Measurements from ENCODE around the gene YPEL3. TPM values are rescaled to one million over a fixed set of nuclear protein-coding genes. Genes with fewer than 3 reads are reported as not detected.
A peak's percentile ranks its signal among the peaks of the same experiment; 100 is the strongest.

The YPEL3 gene
- total RNA-seq, 3 donors from 2014 or later, result 106 to 143 (median 114) TPM

DNA sequence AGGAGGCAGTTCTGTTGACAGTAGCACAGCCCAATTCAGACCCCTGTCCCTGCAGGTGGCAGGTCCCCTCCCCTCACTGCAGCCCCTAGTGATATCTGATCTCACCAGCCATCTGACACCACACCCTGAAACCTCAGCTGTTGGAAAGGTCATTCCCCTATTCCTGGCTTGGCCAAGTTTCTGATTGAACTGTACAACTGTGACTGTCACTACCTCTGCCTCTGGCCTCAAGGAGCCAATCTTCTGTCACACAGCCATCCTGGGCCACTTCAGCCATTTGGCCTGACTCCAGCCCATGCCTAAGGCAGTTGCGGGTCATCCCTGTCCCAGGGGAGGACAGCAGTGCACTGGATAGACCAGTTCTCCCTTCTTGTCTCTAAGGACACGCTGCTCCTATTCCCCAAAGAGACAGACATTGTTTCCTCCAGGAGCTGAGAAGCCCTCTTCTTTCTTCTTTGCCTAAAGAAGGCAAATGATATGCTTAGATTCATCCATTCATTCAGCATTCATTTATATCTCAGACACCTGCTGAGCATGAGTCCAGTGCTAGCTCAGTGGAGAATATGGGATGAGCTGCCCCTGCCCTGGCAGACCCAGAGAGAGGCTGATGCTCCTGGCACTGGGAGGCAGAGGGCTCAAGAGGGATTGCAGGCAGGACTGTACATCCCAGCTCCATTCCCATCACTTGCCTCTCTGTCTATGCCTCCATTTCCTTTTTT, 35.0 kb downstream of the YPEL3 start:
- no peaks in the 10 kb centered on the region for H3K9me3 ChIP-seq
- no peaks in the 10 kb centered on the region for H3K27me3 ChIP-seq
- intact Hi-C loops (cut with DNase I; ENCODE audit: low total_unique reads), result no loop called here
- peak; percentile 85 to 91 for DNase-seq (ENCODE audit: low spot score in 2 of 2)
- H3K4me3 ChIP-seq, result peak overlapping the region in 1 of 3 donors; percentile 27
- TF ChIP-seq POLR2AphosphoS5 (IDR thresholded peaks at IDR 0.05) (peak; percentile 27 to 63 (median 62)), POLR2A (IDR thresholded peaks at IDR 0.05) (no peak)
- TF ChIP-seq, protein P1, sequence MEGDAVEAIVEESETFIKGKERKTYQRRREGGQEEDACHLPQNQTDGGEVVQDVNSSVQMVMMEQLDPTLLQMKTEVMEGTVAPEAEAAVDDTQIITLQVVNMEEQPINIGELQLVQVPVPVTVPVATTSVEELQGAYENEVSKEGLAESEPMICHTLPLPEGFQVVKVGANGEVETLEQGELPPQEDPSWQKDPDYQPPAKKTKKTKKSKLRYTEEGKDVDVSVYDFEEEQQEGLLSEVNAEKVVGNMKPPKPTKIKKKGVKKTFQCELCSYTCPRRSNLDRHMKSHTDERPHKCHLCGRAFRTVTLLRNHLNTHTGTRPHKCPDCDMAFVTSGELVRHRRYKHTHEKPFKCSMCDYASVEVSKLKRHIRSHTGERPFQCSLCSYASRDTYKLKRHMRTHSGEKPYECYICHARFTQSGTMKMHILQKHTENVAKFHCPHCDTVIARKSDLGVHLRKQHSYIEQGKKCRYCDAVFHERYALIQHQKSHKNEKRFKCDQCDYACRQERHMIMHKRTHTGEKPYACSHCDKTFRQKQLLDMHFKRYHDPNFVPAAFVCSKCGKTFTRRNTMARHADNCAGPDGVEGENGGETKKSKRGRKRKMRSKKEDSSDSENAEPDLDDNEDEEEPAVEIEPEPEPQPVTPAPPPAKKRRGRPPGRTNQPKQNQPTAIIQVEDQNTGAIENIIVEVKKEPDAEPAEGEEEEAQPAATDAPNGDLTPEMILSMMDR (IDR thresholded peaks at IDR 0.05), result no peak
- no peaks in the 10 kb centered on the region for H3K36me3 ChIP-seq
- peak overlapping the region; percentile 81 to 93 for H3K27ac ChIP-seq
- H3K4me1 ChIP-seq, result peaks cover 8 to 9% of the 10 kb centered on the region in 2 donors

DNA sequence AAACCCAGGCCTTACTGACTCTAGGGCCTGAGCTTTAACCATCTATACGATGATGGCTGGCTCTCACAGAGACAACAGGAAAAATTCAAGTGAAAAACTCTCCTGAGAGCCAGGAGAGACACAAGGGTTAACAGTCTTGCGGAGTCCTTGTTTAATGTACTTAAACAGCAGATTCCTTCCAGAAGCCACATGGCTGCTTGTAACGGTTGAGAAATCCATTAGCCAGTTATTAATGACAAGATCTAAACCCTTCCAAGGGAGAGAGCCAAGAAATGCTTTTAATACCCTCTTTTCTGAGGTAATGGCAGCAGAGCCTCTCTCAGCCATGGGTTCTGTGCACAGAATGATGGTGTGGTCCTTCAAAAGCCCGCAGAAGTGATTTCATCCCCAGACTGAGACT, 35.7 kb downstream of the YPEL3 start:
- intact Hi-C loops (cut with DNase I; ENCODE audit: low total_unique reads), result no loop called here
- Histone ChIP-seq H3K9me3 (no peaks in the 10 kb centered on the region), H3K4me1 (peaks cover 8 to 9% of the 10 kb centered on the region in 2 donors), H3K27me3 (no peaks in the 10 kb centered on the region), H3K36me3 (no peaks in the 10 kb centered on the region), H3K27ac (peak overlapping the region; percentile 81 to 93), H3K4me3 (peak overlapping the region in 1 of 3 donors; percentile 27)
- DNase-seq (ENCODE audit: low spot score in 2 of 2), result no peak
- TF ChIP-seq POLR2A (IDR thresholded peaks at IDR 0.05) (no peak), POLR2AphosphoS5 (IDR thresholded peaks at IDR 0.05) (no peak)
- TF ChIP-seq, protein P1 (IDR thresholded peaks at IDR 0.05), result no peak

DNA sequence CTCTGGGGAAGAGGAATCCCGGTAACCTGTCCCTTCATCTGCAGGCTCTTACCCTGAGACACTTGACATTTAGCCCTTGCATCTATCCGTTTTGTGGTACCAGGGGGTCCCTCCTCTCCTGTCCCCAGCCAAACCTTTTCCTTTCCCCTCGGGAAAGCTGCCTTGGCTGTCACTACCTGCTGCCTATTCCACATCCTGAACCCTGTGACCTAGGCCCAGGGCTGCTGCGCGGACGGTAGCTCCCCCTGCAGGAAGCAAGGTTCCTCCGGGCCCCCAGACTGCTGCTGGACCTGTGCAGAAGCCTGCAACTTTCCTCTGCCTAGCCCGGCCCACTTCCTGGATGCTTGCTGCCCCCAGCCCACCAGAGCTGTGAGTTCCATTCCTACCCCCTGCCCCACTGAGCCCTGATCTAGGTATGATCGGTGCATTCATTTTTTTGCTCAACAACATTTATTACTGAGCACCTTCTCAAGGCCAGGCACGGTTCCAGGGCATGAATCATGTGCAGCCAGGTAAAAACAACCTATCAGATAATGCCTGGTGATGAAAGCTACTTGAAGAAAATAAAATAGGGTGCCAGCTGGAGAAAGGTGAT, 41.0 kb downstream of the YPEL3 start:
- TF ChIP-seq POLR2A (IDR thresholded peaks at IDR 0.05) (no peak), POLR2AphosphoS5 (IDR thresholded peaks at IDR 0.05) (no peak)
- TF ChIP-seq, protein P1 (IDR thresholded peaks at IDR 0.05), result peak in 1 of 3 donors; percentile 43
- Histone ChIP-seq H3K4me1 (no peaks in the 10 kb centered on the region), H3K27me3 (no peaks in the 10 kb centered on the region), H3K27ac (peak overlapping the region; percentile 41 to 50), H3K4me3 (no peak overlapping the region), H3K36me3 (no peaks in the 10 kb centered on the region), H3K9me3 (no peaks in the 10 kb centered on the region)
- DNase-seq (ENCODE audit: low spot score in 2 of 2), result peak in 1 of 2 donors; percentile 68
- intact Hi-C loops (cut with DNase I; ENCODE audit: low total_unique reads), result no loop called here

DNA sequence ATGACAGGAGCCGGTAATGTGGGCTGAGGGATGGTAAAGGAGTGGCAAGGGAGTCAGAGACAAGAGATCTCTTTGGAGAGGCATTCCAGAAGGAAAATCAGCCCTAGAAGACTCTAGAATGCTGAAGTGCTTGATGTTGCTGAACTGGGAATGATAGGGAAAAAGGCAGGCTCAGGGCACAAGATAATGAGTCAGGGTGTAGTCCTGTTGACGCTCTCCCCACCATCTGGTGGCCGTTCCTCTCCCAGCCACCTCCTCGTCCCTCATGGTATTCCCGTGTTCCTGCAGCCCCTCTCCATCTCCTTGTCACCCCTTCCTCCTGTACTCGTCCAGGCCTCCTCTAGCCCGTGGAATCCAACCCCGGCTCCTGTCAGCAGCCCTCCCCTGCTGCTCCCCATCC, 41.6 kb downstream of the YPEL3 start:
- H3K36me3 ChIP-seq, result no peaks in the 10 kb centered on the region
- TF ChIP-seq POLR2AphosphoS5 (IDR thresholded peaks at IDR 0.05) (no peak), POLR2A (IDR thresholded peaks at IDR 0.05) (no peak)
- TF ChIP-seq, protein P1 (IDR thresholded peaks at IDR 0.05), result no peak
- H3K27ac ChIP-seq, result peak overlapping the region; percentile 41 to 50
- no peak for DNase-seq (ENCODE audit: low spot score in 2 of 2)
- no peak overlapping the region for H3K4me3 ChIP-seq
- H3K27me3 ChIP-seq, result no peaks in the 10 kb centered on the region
- no peaks in the 10 kb centered on the region for H3K9me3 ChIP-seq
- no peaks in the 10 kb centered on the region for H3K4me1 ChIP-seq
- intact Hi-C loops (cut with DNase I; ENCODE audit: low total_unique reads), result no loop called here

DNA sequence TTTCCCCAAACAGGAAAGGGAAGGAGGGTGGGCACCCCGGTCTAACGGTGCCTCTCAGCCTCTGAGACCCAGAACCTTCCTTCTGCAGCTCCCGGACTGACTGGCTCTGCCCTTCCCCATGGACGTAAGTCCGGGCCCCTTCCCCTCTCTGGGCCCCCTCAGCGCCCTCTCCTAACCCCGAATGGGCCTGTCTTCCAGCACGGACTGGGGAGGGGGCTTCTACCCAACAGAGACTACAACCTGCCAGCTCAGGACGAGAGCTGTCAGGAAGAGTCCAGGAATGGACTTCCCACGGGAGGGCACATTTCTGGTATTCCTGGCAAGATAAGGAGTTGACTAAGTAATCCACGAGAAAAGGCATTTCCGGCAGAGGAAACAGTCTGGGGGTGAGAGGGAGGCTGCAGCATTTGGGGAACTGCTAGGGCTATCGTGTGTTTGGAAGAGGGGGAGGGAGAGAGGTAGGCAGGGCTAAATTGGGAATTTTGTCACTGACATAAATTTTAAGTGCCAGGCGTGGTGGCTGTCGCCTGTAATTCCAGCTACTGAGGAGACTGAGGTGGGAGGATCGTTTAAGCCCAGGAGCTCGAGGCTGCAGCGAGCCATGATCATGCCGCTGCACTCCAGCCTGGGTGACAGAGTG, 42.5 kb downstream of the YPEL3 start:
- intact Hi-C loops (cut with DNase I; ENCODE audit: low total_unique reads), result no loop called here
- Histone ChIP-seq H3K4me1 (no peaks in the 10 kb centered on the region), H3K9me3 (no peaks in the 10 kb centered on the region), H3K4me3 (peak overlapping the region; percentile 66 to 78 (median 68)), H3K36me3 (no peaks in the 10 kb centered on the region), H3K27me3 (no peaks in the 10 kb centered on the region), H3K27ac (peak overlapping the region; percentile 45 to 64)
- no peak for DNase-seq (ENCODE audit: low spot score in 2 of 2)
- TF ChIP-seq POLR2A (IDR thresholded peaks at IDR 0.05), result no peak
- TF ChIP-seq, protein P1 (IDR thresholded peaks at IDR 0.05), result no peak
- TF ChIP-seq POLR2AphosphoS5 (IDR thresholded peaks at IDR 0.05), result no peak
